ENCODE measurements around the gene TMEM82.

DNA sequence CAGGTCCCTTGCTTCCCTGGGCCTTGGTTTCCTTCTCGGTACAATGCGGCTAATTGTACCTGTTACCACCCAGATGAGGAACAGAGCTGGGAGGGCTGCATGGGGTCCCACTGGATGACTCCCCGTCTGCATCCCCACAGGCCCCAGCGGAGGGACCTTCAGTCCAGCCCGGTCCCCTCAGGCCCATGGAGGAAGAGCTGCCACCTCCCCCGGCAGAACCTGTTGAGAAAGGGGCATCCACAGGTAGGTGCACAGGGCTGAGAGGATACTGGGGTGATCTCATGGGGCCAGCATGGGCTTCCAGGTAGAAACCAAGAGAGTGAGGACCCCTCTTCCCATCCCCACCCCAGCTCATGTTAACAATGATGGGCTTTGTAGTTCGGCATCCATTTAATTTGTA, 26.1 kb downstream of the TMEM82 start:
- TF ChIP-seq, protein P1, sequence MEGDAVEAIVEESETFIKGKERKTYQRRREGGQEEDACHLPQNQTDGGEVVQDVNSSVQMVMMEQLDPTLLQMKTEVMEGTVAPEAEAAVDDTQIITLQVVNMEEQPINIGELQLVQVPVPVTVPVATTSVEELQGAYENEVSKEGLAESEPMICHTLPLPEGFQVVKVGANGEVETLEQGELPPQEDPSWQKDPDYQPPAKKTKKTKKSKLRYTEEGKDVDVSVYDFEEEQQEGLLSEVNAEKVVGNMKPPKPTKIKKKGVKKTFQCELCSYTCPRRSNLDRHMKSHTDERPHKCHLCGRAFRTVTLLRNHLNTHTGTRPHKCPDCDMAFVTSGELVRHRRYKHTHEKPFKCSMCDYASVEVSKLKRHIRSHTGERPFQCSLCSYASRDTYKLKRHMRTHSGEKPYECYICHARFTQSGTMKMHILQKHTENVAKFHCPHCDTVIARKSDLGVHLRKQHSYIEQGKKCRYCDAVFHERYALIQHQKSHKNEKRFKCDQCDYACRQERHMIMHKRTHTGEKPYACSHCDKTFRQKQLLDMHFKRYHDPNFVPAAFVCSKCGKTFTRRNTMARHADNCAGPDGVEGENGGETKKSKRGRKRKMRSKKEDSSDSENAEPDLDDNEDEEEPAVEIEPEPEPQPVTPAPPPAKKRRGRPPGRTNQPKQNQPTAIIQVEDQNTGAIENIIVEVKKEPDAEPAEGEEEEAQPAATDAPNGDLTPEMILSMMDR (IDR thresholded peaks at IDR 0.05; ENCODE audit: borderline replicate concordance, extremely low read depth, low read length, poor library complexity, severe bottlenecking): no peak
- no peak for TF ChIP-seq EZH2 (IDR thresholded peaks at IDR 0.05; ENCODE audit: borderline replicate concordance, low read depth, low read length, severe bottlenecking)

Data from DND-41 (cell line).